ENCODE data around the gene CTDSPL. TPM values are rescaled to one million over a fixed set of nuclear protein-coding genes. Genes with fewer than 3 reads are reported as not detected.

The CTDSPL gene
- total and polyA plus RNA-seq, 2 of the 13 experiments (the other 11 are each of a cell fraction or from before 2014, with no cell fraction given) = 26.1 to 142 TPM

DNA sequence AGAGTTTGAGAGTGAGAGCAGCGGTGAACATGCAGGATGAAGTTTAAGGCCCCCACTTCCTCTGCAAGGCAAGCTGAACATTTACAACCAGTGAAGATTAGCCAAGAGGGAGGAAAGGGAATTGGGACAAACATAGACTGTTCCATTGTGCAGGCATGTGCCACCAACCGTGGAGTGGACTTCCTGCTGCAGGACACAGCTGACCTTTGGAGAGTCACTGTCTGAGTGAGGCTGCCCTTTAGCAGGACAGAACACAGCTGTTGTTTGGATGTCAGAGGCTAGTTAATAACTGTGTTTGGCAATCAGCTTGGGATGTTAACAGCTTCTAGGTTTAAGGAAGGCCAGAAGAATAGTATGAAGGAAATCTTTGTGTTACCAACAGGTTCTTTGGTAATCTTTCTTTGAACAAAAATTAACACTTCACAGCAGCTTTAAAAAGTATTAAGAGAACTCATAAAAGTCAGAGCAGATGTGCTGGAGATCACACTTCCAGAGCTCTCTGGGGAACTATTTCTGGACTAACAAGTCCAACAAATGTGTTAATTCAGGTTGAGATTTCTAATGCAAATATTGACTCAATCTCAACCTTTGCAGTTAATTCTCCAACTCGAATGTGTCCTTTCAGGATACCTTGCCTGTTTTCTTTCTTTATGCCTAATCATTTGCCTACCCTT, 31.4 kb downstream of the CTDSPL start (continued):
- TF ChIP-seq KDM4B (CRISPR knock-in tag; IDR thresholded peaks at IDR 0.05) (peak; percentile 56; the same call in 1 of the 2 replicates), ZNF563 (CRISPR knock-in tag; IDR thresholded peaks at IDR 0.05) (0 out of 2 replicates have a peak, but pooled peaks have one; percentile 41), ZNF607 (CRISPR knock-in tag; IDR thresholded peaks at IDR 0.05; ENCODE audit: borderline replicate concordance) (no peak), NCOA2 (CRISPR knock-in tag; IDR thresholded peaks at IDR 0.05) (peak; percentile 65), XBP1 (CRISPR knock-in tag; IDR thresholded peaks at IDR 0.05) (no peak), THAP11 (CRISPR knock-in tag; IDR thresholded peaks at IDR 0.05) (no peak; the same call in 1 of the 2 replicates), AKAP8 (CRISPR knock-in tag; IDR thresholded peaks at IDR 0.05) (no peak), TMF1 (CRISPR knock-in tag; IDR thresholded peaks at IDR 0.05; ENCODE audit: low read depth) (no peak), SCMH1 (CRISPR knock-in tag; IDR thresholded peaks at IDR 0.05; ENCODE audit: borderline replicate concordance) (no peak), MTA3 (CRISPR knock-in tag; IDR thresholded peaks at IDR 0.05) (no peak), RCOR2 (CRISPR knock-in tag; IDR thresholded peaks at IDR 0.05) (peak; percentile 57; the same call in 1 of the 2 replicates), POGZ (CRISPR knock-in tag; IDR thresholded peaks at IDR 0.05) (peak; percentile 93), ZNF337 (CRISPR knock-in tag; IDR thresholded peaks at IDR 0.05; ENCODE audit: borderline replicate concordance, low read depth) (no peak), ZNF577 (CRISPR knock-in tag; IDR thresholded peaks at IDR 0.05; ENCODE audit: borderline replicate concordance, low read depth) (no peak), PHF8 (CRISPR knock-in tag; IDR thresholded peaks at IDR 0.05) (no peak), RBM22 (optimal IDR thresholded peaks at IDR 0.05; ENCODE audit: low read length) (no peak), ZNF777 (CRISPR knock-in tag; IDR thresholded peaks at IDR 0.05) (no peak), ESRRA (CRISPR knock-in tag; IDR thresholded peaks at IDR 0.05; ENCODE audit: low read depth) (peak; percentile 78), THYN1 (CRISPR knock-in tag; IDR thresholded peaks at IDR 0.05; ENCODE audit: borderline replicate concordance, low read depth) (no peak), ZBTB8A (CRISPR knock-in tag; IDR thresholded peaks at IDR 0.05; ENCODE audit: borderline replicate concordance, low read depth) (no peak), MXI1 (IDR thresholded peaks at IDR 0.05; ENCODE audit: borderline replicate concordance, low read depth, low read length) (peak; percentile 59; the same call in 1 of the 3 replicates), KAT8 (CRISPR knock-in tag; IDR thresholded peaks at IDR 0.05) (peak; percentile 52), HMG20A (CRISPR knock-in tag; IDR thresholded peaks at IDR 0.05; ENCODE audit: borderline replicate concordance) (peak; percentile 60; the same call in 1 of the 2 replicates)
- TF ChIP-seq, protein P1, sequence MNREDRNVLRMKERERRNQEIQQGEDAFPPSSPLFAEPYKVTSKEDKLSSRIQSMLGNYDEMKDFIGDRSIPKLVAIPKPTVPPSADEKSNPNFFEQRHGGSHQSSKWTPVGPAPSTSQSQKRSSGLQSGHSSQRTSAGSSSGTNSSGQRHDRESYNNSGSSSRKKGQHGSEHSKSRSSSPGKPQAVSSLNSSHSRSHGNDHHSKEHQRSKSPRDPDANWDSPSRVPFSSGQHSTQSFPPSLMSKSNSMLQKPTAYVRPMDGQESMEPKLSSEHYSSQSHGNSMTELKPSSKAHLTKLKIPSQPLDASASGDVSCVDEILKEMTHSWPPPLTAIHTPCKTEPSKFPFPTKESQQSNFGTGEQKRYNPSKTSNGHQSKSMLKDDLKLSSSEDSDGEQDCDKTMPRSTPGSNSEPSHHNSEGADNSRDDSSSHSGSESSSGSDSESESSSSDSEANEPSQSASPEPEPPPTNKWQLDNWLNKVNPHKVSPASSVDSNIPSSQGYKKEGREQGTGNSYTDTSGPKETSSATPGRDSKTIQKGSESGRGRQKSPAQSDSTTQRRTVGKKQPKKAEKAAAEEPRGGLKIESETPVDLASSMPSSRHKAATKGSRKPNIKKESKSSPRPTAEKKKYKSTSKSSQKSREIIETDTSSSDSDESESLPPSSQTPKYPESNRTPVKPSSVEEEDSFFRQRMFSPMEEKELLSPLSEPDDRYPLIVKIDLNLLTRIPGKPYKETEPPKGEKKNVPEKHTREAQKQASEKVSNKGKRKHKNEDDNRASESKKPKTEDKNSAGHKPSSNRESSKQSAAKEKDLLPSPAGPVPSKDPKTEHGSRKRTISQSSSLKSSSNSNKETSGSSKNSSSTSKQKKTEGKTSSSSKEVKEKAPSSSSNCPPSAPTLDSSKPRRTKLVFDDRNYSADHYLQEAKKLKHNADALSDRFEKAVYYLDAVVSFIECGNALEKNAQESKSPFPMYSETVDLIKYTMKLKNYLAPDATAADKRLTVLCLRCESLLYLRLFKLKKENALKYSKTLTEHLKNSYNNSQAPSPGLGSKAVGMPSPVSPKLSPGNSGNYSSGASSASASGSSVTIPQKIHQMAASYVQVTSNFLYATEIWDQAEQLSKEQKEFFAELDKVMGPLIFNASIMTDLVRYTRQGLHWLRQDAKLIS (CRISPR knock-in tag; IDR thresholded peaks at IDR 0.05) = peak; percentile 53; the same call in 1 of the 2 replicates
- TF ChIP-seq, protein P2, sequence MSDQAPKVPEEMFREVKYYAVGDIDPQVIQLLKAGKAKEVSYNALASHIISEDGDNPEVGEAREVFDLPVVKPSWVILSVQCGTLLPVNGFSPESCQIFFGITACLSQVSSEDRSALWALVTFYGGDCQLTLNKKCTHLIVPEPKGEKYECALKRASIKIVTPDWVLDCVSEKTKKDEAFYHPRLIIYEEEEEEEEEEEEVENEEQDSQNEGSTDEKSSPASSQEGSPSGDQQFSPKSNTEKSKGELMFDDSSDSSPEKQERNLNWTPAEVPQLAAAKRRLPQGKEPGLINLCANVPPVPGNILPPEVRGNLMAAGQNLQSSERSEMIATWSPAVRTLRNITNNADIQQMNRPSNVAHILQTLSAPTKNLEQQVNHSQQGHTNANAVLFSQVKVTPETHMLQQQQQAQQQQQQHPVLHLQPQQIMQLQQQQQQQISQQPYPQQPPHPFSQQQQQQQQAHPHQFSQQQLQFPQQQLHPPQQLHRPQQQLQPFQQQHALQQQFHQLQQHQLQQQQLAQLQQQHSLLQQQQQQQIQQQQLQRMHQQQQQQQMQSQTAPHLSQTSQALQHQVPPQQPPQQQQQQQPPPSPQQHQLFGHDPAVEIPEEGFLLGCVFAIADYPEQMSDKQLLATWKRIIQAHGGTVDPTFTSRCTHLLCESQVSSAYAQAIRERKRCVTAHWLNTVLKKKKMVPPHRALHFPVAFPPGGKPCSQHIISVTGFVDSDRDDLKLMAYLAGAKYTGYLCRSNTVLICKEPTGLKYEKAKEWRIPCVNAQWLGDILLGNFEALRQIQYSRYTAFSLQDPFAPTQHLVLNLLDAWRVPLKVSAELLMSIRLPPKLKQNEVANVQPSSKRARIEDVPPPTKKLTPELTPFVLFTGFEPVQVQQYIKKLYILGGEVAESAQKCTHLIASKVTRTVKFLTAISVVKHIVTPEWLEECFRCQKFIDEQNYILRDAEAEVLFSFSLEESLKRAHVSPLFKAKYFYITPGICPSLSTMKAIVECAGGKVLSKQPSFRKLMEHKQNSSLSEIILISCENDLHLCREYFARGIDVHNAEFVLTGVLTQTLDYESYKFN (CRISPR knock-in tag; conservative IDR thresholded peaks at IDR 0.05) = peak; percentile 77

Measured in HepG2 (cell line).